ENCODE data around the gene GPR108. TPM values are rescaled to one million over a fixed set of nuclear protein-coding genes. Genes with fewer than 3 reads are reported as not detected.
A peak's percentile ranks its signal among the peaks of the same experiment; 100 is the strongest.

Gene GPR108
- total and polyA plus RNA-seq, 12 donors, result 61.8 to 193 (median 123) TPM

GRCh38 chr19:6730153-6730804 is 7.1 kb downstream of the GPR108 start:
- peak; percentile 69 to 94 (median 83) for DNase-seq
- no peak for TF ChIP-seq CTCF (IDR thresholded peaks at IDR 0.05)
- TF ChIP-seq POLR2A (IDR thresholded peaks at IDR 0.05), result no peak
- H3K27ac ChIP-seq, result peak overlapping the region in 2 of 5 donors; percentile 63 to 65
- H3K9me3 ChIP-seq (replicated peaks in 1 of 3), result no peaks in the 10 kb centered on the region
- peaks cover 3 to 14% of the 10 kb centered on the region in 2 donors for H3K4me1 ChIP-seq (replicated peaks in 1 of 2)
- H3K36me3 ChIP-seq (replicated peaks in 1 of 2), result peaks cover 0 to 19% of the 10 kb centered on the region in 2 donors
- intact Hi-C loops (cut with DNase I), result loop anchor here in 1 of 2 donors (10.0 kb wide), 1 partner anchor 205 kb away; no protein-coding TSS in a partner anchor
- no peaks in the 10 kb centered on the region for H3K27me3 ChIP-seq
- peak overlapping the region in 1 of 4 donors; percentile 16 for H3K4me3 ChIP-seq
- 55 to 78% (median 64%) methylated on average over 16 to 27 of the region's 27 CpGs for WGBS, 4 donors

DNA sequence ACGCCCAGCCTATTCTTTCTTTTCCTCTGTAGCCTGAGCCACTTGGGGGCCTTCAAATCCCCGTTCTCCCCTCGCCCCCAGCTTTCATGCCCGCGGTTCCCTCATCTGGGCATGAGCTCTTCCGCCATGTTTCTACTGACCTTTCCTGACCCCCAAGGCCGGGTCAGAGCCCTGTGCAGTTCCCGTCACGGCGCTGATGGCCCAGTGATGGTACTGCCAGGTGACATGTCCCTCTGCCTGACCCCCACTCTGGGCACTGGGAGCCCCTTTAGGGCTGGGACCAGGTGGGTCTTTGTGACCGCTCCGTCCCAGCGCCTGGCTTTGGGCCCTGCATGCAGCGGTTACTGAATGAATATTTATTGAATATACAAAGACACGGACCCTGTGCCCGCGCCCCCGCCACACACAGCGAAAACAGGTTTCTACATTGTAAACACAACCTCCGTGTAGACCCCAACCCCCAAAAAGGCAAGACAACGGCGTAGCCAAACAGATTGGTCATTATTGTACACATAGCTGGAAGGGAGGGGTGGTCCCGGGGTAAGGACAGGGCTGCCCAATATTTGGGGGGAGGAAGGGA is 7.7 kb downstream of the GPR108 start:
- intact Hi-C loops (cut with DNase I), result loop anchor here in 1 of 2 donors (10.0 kb wide), 1 partner anchor 205 kb away; no protein-coding TSS in a partner anchor
- no peaks in the 10 kb centered on the region for H3K9me3 ChIP-seq (replicated peaks in 1 of 3)
- no peak for DNase-seq
- WGBS, 4 donors, result 90 to 91% (median 91%) methylated on average over 23 of the region's 23 CpGs
- H3K27me3 ChIP-seq, result no peaks in the 10 kb centered on the region
- TF ChIP-seq POLR2A (IDR thresholded peaks at IDR 0.05) (no peak), CTCF (IDR thresholded peaks at IDR 0.05) (no peak)
- peak overlapping the region in 1 of 4 donors; percentile 16 for H3K4me3 ChIP-seq
- peaks cover 6 to 20% of the 10 kb centered on the region in 2 donors for H3K4me1 ChIP-seq (replicated peaks in 1 of 2)
- H3K36me3 ChIP-seq (replicated peaks in 1 of 2), result peaks cover 0 to 19% of the 10 kb centered on the region in 2 donors
- H3K27ac ChIP-seq, result peak overlapping the region in 2 of 5 donors; percentile 63 to 65

DNA sequence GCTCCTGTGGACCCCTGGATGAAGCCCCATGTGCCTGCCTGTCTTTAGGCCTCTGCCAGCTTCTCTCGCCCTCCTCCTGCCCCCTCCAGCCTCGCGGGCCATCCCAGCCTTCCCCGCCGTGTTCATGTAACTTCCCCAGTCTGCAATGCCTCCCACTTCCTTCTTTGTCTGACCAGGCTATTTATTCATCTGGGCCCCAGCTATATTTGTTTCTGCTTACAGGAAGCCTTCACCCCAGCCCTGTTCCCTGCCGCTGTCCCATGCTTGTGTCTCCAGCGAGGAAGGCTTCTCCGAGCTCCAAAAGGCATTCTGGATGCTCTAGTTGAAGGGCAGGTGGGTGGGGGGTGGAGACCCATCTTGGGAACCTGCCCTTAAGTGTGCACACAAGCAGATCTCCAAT is 9.0 kb downstream of the GPR108 start:
- TF ChIP-seq POLR2A (IDR thresholded peaks at IDR 0.05), result no peak
- intact Hi-C loops (cut with DNase I), result no loop called here
- H3K27me3 ChIP-seq, result no peaks in the 10 kb centered on the region
- peaks cover 0 to 18% of the 10 kb centered on the region in 2 donors for H3K36me3 ChIP-seq (replicated peaks in 1 of 2)
- peak overlapping the region in 3 of 5 donors; percentile 26 to 69 (median 27) for H3K27ac ChIP-seq
- no peaks in the 10 kb centered on the region for H3K9me3 ChIP-seq (replicated peaks in 1 of 3)
- no peak for DNase-seq
- H3K4me3 ChIP-seq, result no peak overlapping the region
- peaks cover 20 to 33% of the 10 kb centered on the region in 2 donors for H3K4me1 ChIP-seq (replicated peaks in 1 of 2)
- WGBS, 4 donors, result 47 to 49% (median 48%) methylated on average over 8 of the region's 8 CpGs

- Histone ChIP-seq H3K36me3 (replicated peaks in 1 of 2) (no peaks in the 10 kb centered on the region), H3K27ac (peak overlapping the region; percentile 4 to 92 (median 62)), H3K9me3 (replicated peaks in 1 of 3) (no peaks in the 10 kb centered on the region), H3K4me1 (replicated peaks in 1 of 2) (peaks cover 40 to 58% of the 10 kb centered on the region in 2 donors), H3K27me3 (no peaks in the 10 kb centered on the region), H3K4me3 (no peak overlapping the region)
- TF ChIP-seq CTCF (IDR thresholded peaks at IDR 0.05) (no peak), POLR2A (IDR thresholded peaks at IDR 0.05) (no peak)
- intact Hi-C loops (cut with DNase I), result no loop called here
- WGBS, 4 donors, result 78 to 86% (median 80%) methylated on average over 16 of the region's 16 CpGs
- DNase-seq, result peak in 2 of 7 donors; percentile 43 to 48
These were observed 11.7 kb downstream of the GPR108 start for GRCh38 chr19:6725513-6726231.

Measured in adrenal gland (tissue), 12 donors.